H9 (cell line): ENCODE data around the gene ZMIZ1. TPM values are rescaled to one million over a fixed set of nuclear protein-coding genes. Genes with fewer than 3 reads are reported as not detected.
A peak's percentile ranks its signal among the peaks of the same experiment; 100 is the strongest.

Source experiments
- DNase-seq: peaks from one replicate; pipeline ENCODE4 v3.0.0-alpha.2; 2017
- H2AFZ ChIP-seq: one replicate; pipeline ENCODE4 v1.6.1; 2013; ENCODE audit warnings: mild to moderate bottlenecking, low read length, control low read depth, moderate library complexity
- H2AK5ac ChIP-seq: 2 replicates; pipeline ENCODE4 v1.6.1; 2013; ENCODE audit warnings: low read length, control low read depth, mixed read lengths; ENCODE audit not compliant: insufficient read length
- H2BK120ac ChIP-seq: one replicate; pipeline ENCODE4 v1.6.1; 2013; ENCODE audit warnings: low read depth, mild to moderate bottlenecking, low read length, control low read depth, inconsistent platforms; ENCODE audit not compliant: poor library complexity, severe bottlenecking
- H2BK12ac ChIP-seq: 2 replicates; pipeline ENCODE4 v1.6.1; 2013; ENCODE audit warnings: low read length, control low read depth, mixed read lengths, low read depth; ENCODE audit not compliant: insufficient read length
- H2BK15ac ChIP-seq: 2 replicates; pipeline ENCODE4 v1.6.1; 2013; ENCODE audit warnings: low read depth, low read length, control low read depth
- H2BK20ac ChIP-seq: one replicate; pipeline ENCODE4 v1.6.1; 2013; ENCODE audit warnings: low read depth, mild to moderate bottlenecking, low read length, control low read depth, inconsistent platforms; ENCODE audit not compliant: poor library complexity, severe bottlenecking
- H2BK5ac ChIP-seq: 2 replicates; pipeline ENCODE4 v1.6.1; 2013; ENCODE audit warnings: low read length, control low read depth, mixed read lengths; ENCODE audit not compliant: insufficient read length
- H3K14ac ChIP-seq: 2 replicates; pipeline ENCODE4 v1.6.1; 2013; ENCODE audit warnings: low read length, control low read depth; ENCODE audit not compliant: insufficient read depth
- H3K18ac ChIP-seq: 2 replicates; pipeline ENCODE4 v1.6.1; 2013; ENCODE audit warnings: low read depth, mild to moderate bottlenecking, mixed read lengths, low read length, control low read depth; ENCODE audit not compliant: insufficient read length
- H3K23ac ChIP-seq: 2 replicates; pipeline ENCODE4 v1.6.1; 2013; ENCODE audit warnings: low read length, control low read depth, mixed read lengths, low read depth; ENCODE audit not compliant: insufficient read length
- H3K23me2 ChIP-seq: 2 replicates; pipeline ENCODE4 v1.6.1; 2013; ENCODE audit warnings: low read depth, mild to moderate bottlenecking, mixed read lengths, low read length, control low read depth; ENCODE audit not compliant: insufficient read length, poor library complexity, severe bottlenecking
- H3K27ac ChIP-seq: 2 replicates; pipeline ENCODE4 v1.5.1; 2013; ENCODE audit warnings: low read length, control low read depth, mixed read lengths, low read depth; ENCODE audit not compliant: insufficient read length
- H3K27me3 ChIP-seq: 2 replicates; pipeline ENCODE4 v1.6.1; 2013; ENCODE audit warnings: low read length, control low read depth, inconsistent platforms; ENCODE audit not compliant: insufficient read depth
- H3K4ac ChIP-seq: 2 replicates; pipeline ENCODE4 v1.6.1; 2013; ENCODE audit warnings: low read depth, mild to moderate bottlenecking, control low read depth, inconsistent platforms, low read length, moderate library complexity
- H3K4me1 ChIP-seq: 2 replicates; pipeline ENCODE4 v1.6.1; 2013; ENCODE audit warnings: low read length, control low read depth, inconsistent platforms; ENCODE audit not compliant: insufficient read depth
- H3K4me2 ChIP-seq: 2 replicates; pipeline ENCODE4 v1.6.1; 2013; ENCODE audit warnings: low read length, control low read depth, mixed read lengths; ENCODE audit not compliant: insufficient read length, insufficient read depth
- H3K56ac ChIP-seq: 2 replicates; pipeline ENCODE4 v1.6.1; 2013; ENCODE audit warnings: low read depth, mild to moderate bottlenecking, mixed read lengths, low read length, control low read depth; ENCODE audit not compliant: insufficient read length
- H3K79me1 ChIP-seq: 2 replicates; pipeline ENCODE4 v1.6.1; 2013; ENCODE audit warnings: low read depth, mild to moderate bottlenecking, moderate library complexity, low read length, control low read depth, inconsistent platforms; ENCODE audit not compliant: insufficient read depth, poor library complexity, severe bottlenecking
- H3K79me2 ChIP-seq: 2 replicates; pipeline ENCODE4 v1.6.1; 2013; ENCODE audit warnings: low read length, control low read depth, inconsistent platforms; ENCODE audit not compliant: insufficient read depth
- H3K9ac ChIP-seq: 2 replicates; pipeline ENCODE4 v1.6.1; 2013; ENCODE audit warnings: low read length, control low read depth, mixed read lengths; ENCODE audit not compliant: insufficient read length; ENCODE audit errors: extremely low read depth
- H3K9me3 ChIP-seq: one replicate; pipeline ENCODE4 v1.6.1; 2013; ENCODE audit warnings: low read depth, low read length, inconsistent platforms; ENCODE audit not compliant: control insufficient read depth
- H3T11ph ChIP-seq: one replicate; pipeline ENCODE4 v1.6.1; 2013; ENCODE audit warnings: mild to moderate bottlenecking, low read length, control low read depth, inconsistent platforms
- H4K20me1 ChIP-seq: one replicate; pipeline ENCODE4 v1.6.1; 2013; ENCODE audit not compliant: control insufficient read depth, insufficient read length, insufficient read depth
- H4K5ac ChIP-seq: 2 replicates; pipeline ENCODE4 v1.6.1; 2013; ENCODE audit warnings: low read depth, mild to moderate bottlenecking, mixed read lengths, low read length, control low read depth; ENCODE audit not compliant: insufficient read length
- H4K8ac ChIP-seq: replicated peaks from 2 replicates; pipeline ENCODE4 v1.6.1; 2013; ENCODE audit warnings: low read length, control low read depth, mixed read lengths, low read depth; ENCODE audit not compliant: insufficient read length
- H4K91ac ChIP-seq: 2 replicates; pipeline ENCODE4 v1.6.1; 2013; ENCODE audit warnings: low read depth, mild to moderate bottlenecking, moderate library complexity, mixed read lengths, low read length, control low read depth; ENCODE audit not compliant: insufficient read length
- H3K27ac Mint-ChIP-seq, 3 experiments: 2 replicates in 2 of 3; 3 replicates in 1 of 3; pipeline ENCODE4 v1.8.0; 2020 to 2021; ENCODE audit warnings: mixed read lengths in 3 of 3, mild to moderate bottlenecking in 1 of 3, moderate library complexity in 1 of 3
- H3K27me3 Mint-ChIP-seq: 2 replicates; pipeline ENCODE4 v1.8.0; 2021; ENCODE audit warnings: low read depth, mild to moderate bottlenecking, moderate library complexity, mixed read lengths
- H3K36me3 Mint-ChIP-seq, 3 experiments: 2 replicates in 2 of 3; 3 replicates in 1 of 3; pipeline ENCODE4 v1.8.0; 2020 to 2021; ENCODE audit warnings: low read depth in 3 of 3, mixed read lengths in 3 of 3; ENCODE audit not compliant: insufficient read depth in 1 of 3
- H3K4me1 Mint-ChIP-seq, 2 experiments: 2 replicates each; pipeline ENCODE4 v1.8.0; 2020; ENCODE audit warnings: mixed read lengths in 2 of 2
- H3K4me3 Mint-ChIP-seq, 2 experiments: 2 replicates in 1 of 2; 3 replicates in 1 of 2; pipeline ENCODE4 v1.8.0; 2020 to 2021; ENCODE audit warnings: mild to moderate bottlenecking in 2 of 2, mixed read lengths in 2 of 2, moderate library complexity in 1 of 2
- H3K9me3 Mint-ChIP-seq, 2 experiments: 2 replicates in 1 of 2; 3 replicates in 1 of 2; pipeline ENCODE4 v1.8.0; 2020; ENCODE audit warnings: mild to moderate bottlenecking in 2 of 2, mixed read lengths in 2 of 2, moderate library complexity in 1 of 2
- WGBS: extraction: QIAGEN DNeasy Blood & Tissue Kit; methylation state at CpG from one replicate; pipeline ENCODE4 v1.1.7; 2013; ENCODE audit warnings: missing lambda C conversion rate, low lambda C conversion rate, mixed read lengths; ENCODE audit not compliant: insufficient read length; ENCODE audit errors: extremely low coverage; 5-methylcytosine and 5-hydroxymethylcytosine counted together
- total RNA-seq: library from RNA; stranded (reverse); gene quantifications from 2 replicates; pipeline ENCODE4 v1.2.1, GENCODE V29; 2021
- TF ChIP-seq, protein P1 (sequence below): fragments of 200-600 bp; sonication (generic); conservative IDR thresholded peaks from 3 replicates; pipeline ENCODE4 v1.8.0; 2021; ENCODE audit warnings: antibody characterized with exemption, mild to moderate bottlenecking

Gene ZMIZ1
- total RNA-seq, 1 experiment from 2014 or later = 36.9 TPM

DNA sequence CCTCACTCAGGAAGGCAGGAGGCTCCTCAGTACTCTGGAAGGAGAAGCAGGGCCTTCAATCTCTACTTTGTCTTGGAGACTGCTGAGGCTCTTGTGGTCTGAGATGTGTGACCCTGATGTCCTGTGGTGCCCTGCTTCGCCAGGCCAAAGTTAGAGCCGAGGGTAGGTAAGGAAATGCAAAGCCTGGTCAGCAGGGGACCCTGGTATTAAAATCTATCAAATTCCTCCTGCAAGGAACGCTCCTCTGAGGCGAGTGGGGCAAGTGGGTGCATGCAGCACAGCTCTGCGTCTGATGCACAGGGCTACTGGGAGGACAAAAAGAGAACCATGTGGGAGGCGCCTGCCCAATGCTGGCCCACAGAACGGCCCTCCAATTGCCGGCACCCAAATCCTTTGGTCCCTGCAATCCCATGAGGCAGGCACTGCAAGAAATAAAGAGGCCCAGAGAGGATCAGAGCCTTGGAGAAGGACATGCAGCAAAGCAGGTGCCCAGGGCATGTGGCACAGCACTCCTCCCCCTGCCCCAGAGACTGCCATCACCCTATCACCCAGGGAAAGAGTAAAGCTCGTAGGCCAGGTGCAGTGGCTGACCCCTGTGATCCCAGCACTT, 23.1 kb upstream of the ZMIZ1 start:
- Histone ChIP-seq H3K27me3 (no peaks in the 10 kb centered on the region), H3K9me3 (no peaks in the 10 kb centered on the region), H4K20me1 (no peaks in the 10 kb centered on the region), H3K79me1 (no peaks in the 10 kb centered on the region), H4K5ac (no peak overlapping the region), H2BK5ac (no peak overlapping the region), H2AFZ (no peak overlapping the region), H3K9ac (no peak overlapping the region), H3K56ac (no peak overlapping the region), H2BK20ac (no peak overlapping the region), H3K4ac (no peak overlapping the region), H3K14ac (no peak overlapping the region), H3K4me2 (no peak overlapping the region), H3K23ac (no peak overlapping the region), H3K27ac (no peak overlapping the region), H3T11ph (no peak overlapping the region), H2BK15ac (no peak overlapping the region), H4K91ac (no peak overlapping the region), H4K8ac (no peak overlapping the region), H3K18ac (no peak overlapping the region), H3K4me1 (peaks cover 1% of the 10 kb centered on the region; the same call in 1 of the 2 replicates), H2BK12ac (no peak overlapping the region), H3K23me2 (no peaks in the 10 kb centered on the region), H3K79me2 (no peaks in the 10 kb centered on the region), H2BK120ac (no peak overlapping the region), H2AK5ac (no peak overlapping the region)
- no peaks in the 10 kb centered on the region for H3K36me3 Mint-ChIP-seq
- peak overlapping the region in 1 of 3 experiments; percentile 76; a peak in 1 of 7 replicates for H3K27ac Mint-ChIP-seq
- H3K4me3 Mint-ChIP-seq = no peak overlapping the region
- H3K27me3 Mint-ChIP-seq = peaks cover 17% of the 10 kb centered on the region
- TF ChIP-seq, protein P1, sequence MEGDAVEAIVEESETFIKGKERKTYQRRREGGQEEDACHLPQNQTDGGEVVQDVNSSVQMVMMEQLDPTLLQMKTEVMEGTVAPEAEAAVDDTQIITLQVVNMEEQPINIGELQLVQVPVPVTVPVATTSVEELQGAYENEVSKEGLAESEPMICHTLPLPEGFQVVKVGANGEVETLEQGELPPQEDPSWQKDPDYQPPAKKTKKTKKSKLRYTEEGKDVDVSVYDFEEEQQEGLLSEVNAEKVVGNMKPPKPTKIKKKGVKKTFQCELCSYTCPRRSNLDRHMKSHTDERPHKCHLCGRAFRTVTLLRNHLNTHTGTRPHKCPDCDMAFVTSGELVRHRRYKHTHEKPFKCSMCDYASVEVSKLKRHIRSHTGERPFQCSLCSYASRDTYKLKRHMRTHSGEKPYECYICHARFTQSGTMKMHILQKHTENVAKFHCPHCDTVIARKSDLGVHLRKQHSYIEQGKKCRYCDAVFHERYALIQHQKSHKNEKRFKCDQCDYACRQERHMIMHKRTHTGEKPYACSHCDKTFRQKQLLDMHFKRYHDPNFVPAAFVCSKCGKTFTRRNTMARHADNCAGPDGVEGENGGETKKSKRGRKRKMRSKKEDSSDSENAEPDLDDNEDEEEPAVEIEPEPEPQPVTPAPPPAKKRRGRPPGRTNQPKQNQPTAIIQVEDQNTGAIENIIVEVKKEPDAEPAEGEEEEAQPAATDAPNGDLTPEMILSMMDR = no peak
- no CpG with 5 or more reads among the region's 9 CpGs for WGBS
- no peaks in the 10 kb centered on the region for H3K9me3 Mint-ChIP-seq
- no peak for DNase-seq
- H3K4me1 Mint-ChIP-seq = peaks cover 21 to 24% of the 10 kb centered on the region in 2 experiments
